ENCODE data around the gene TRIM67. TPM values are rescaled to one million over a fixed set of nuclear protein-coding genes. Genes with fewer than 3 reads are reported as not detected.

TRIM67 gene
- total and polyA plus RNA-seq, 4 donors = under 0.01 to 0.09 TPM; not detected in 2

DNA sequence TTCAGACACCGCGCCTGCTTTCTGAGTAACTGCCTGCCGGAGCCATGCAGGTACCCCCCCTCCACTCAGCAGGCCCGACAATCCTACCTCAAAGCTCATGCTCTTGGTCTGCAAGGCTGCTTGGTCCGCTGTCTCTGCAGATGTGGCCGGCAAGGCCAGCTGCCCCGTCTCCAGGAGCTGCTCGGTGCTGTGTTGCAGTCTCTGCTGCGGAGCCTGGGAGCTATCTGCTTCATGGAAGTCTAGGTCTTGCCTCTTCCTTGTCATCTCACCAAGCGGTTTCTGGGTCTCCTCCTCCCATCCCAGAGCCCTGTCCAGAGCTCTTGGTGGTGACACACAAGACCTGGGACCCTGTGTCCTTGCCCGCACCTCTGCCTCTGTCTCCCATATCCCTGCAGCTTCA is 55.2 kb downstream of the TRIM67 start:
- Histone ChIP-seq H3K27ac (ENCODE audit: low read depth in 1 of 2, low read length in 1 of 2) (no peak overlapping the region), H3K4me1 (ENCODE audit: control insufficient read depth in 5 of 5, insufficient read depth in 5 of 5, low read length in 5 of 5) (peaks cover 0 to 9% (median 0%) of the 10 kb centered on the region in 5 donors), H3K27me3 (ENCODE audit: control insufficient read depth in 3 of 3, insufficient read depth in 3 of 3, low read length in 2 of 3) (peaks cover 0 to 3% (median 0%) of the 10 kb centered on the region in 3 donors), H3K36me3 (ENCODE audit: control insufficient read depth in 4 of 4, insufficient read depth in 4 of 4, low read length in 4 of 4) (no peaks in the 10 kb centered on the region), H3K9me3 (ENCODE audit: control insufficient read depth in 4 of 4, insufficient read depth in 3 of 4, low read length in 3 of 4) (peaks cover 0 to 2% (median 0%) of the 10 kb centered on the region in 4 donors), H3K9ac (ENCODE audit: insufficient read depth in 1 of 2, low read length in 2 of 2) (no peak overlapping the region), H3K4me3 (no peak overlapping the region)
- TF ChIP-seq, protein P1, sequence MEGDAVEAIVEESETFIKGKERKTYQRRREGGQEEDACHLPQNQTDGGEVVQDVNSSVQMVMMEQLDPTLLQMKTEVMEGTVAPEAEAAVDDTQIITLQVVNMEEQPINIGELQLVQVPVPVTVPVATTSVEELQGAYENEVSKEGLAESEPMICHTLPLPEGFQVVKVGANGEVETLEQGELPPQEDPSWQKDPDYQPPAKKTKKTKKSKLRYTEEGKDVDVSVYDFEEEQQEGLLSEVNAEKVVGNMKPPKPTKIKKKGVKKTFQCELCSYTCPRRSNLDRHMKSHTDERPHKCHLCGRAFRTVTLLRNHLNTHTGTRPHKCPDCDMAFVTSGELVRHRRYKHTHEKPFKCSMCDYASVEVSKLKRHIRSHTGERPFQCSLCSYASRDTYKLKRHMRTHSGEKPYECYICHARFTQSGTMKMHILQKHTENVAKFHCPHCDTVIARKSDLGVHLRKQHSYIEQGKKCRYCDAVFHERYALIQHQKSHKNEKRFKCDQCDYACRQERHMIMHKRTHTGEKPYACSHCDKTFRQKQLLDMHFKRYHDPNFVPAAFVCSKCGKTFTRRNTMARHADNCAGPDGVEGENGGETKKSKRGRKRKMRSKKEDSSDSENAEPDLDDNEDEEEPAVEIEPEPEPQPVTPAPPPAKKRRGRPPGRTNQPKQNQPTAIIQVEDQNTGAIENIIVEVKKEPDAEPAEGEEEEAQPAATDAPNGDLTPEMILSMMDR (IDR thresholded peaks at IDR 0.05; ENCODE audit: control extremely low read depth, extremely low read depth) = no peak
- DNase-seq (no peak), ATAC-seq (ENCODE audit: insufficient read depth, low FRiP score) (no peak)
- WGBS, 2 donors = 91 to 92% methylated on average over 11 of the region's 11 CpGs

DNA sequence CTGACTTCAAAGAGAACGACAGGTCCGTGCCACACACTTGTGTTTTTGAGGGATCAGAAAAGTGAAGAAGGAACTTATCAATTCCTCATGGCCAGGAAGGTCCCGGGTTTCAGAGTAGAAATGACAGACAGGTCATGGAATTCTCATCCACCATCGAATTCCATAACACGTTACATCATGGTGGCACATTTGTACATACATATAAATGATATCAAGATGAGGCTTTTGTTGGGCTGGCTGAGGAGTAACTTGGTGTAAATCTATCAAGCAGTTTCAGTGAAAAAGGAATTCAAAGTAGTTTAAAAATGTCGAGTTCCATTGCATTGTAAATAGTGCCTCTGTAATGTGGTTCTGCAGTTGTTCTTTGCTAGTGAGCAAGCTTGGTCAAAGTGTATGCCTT is 56.2 kb downstream of the TRIM67 start:
- DNase-seq (no peak), ATAC-seq (ENCODE audit: insufficient read depth, low FRiP score) (no peak)
- 70 to 86% methylated on average over 6 of the region's 6 CpGs for WGBS, 2 donors
- no peak overlapping the region for H3K9ac ChIP-seq (ENCODE audit: insufficient read depth in 1 of 2, low read length in 2 of 2)
- H3K36me3 ChIP-seq (ENCODE audit: control insufficient read depth in 4 of 4, insufficient read depth in 4 of 4, low read length in 4 of 4) = peaks cover 0 to 4% (median 0%) of the 10 kb centered on the region in 4 donors
- H3K27ac ChIP-seq (ENCODE audit: low read depth in 1 of 2, low read length in 1 of 2) = no peak overlapping the region
- TF ChIP-seq, protein P1 (IDR thresholded peaks at IDR 0.05; ENCODE audit: control extremely low read depth, extremely low read depth) = no peak
- H3K4me1 ChIP-seq (ENCODE audit: control insufficient read depth in 5 of 5, insufficient read depth in 5 of 5, low read length in 5 of 5) = peaks cover 0 to 9% (median 0%) of the 10 kb centered on the region in 5 donors
- H3K9me3 ChIP-seq (ENCODE audit: control insufficient read depth in 4 of 4, insufficient read depth in 3 of 4, low read length in 3 of 4) = peaks cover 0 to 2% (median 0%) of the 10 kb centered on the region in 4 donors
- H3K4me3 ChIP-seq = no peak overlapping the region
- H3K27me3 ChIP-seq (ENCODE audit: control insufficient read depth in 3 of 3, insufficient read depth in 3 of 3, low read length in 2 of 3) = peaks cover 0 to 3% (median 0%) of the 10 kb centered on the region in 3 donors

DNA sequence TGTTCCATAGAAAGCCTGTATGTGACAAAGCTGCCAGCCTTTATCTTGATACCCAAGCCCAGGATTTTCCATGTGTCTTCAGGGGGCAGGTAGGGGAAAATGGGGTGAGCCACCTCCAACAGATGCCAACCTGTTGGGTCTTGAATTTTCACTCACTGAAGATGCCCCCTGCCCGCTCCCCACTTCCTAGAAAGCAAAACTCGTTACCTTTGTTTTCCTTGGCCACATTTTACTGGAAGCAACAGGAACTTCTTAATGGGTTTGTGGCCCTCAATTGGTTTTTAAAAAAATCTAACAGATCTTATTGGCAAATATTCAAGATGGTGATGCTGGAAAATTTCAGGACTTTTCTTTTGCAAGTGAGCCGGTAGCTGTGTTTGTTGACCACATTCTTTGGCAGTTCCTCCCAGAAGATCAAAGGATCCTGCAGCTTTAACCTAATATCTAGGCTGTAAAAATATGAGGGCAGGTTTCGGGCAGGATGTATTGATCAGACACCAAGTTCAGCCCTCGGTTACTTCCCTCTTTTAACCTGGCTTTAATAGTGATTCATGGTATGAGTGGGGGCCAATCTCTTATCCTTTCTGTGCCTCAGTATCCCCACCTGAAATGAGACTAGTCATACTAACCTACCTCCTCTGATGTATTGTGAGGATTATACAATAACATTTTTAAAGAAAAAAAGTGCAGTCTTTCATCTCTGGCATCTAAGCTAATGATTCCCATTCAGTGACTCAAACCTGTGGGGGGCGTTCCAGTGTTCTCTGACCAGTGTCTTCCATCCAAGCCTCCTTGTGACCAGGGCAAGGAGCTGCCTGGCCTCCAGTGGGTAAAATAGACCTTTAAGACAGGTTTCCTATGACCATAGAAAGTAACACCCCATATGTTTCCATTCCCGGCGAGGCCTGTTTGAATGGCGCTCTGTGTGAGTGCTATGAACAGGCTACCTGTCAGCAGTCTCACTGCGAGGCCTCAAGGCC is 57.9 kb downstream of the TRIM67 start:
- 78 to 87% methylated on average over 10 of the region's 10 CpGs for WGBS, 2 donors
- Histone ChIP-seq H3K36me3 (ENCODE audit: control insufficient read depth in 4 of 4, insufficient read depth in 4 of 4, low read length in 4 of 4) (peaks cover 0 to 7% (median 5%) of the 10 kb centered on the region in 4 donors), H3K9me3 (ENCODE audit: control insufficient read depth in 4 of 4, insufficient read depth in 3 of 4, low read length in 3 of 4) (peaks cover 0 to 2% (median 0%) of the 10 kb centered on the region in 4 donors), H3K4me1 (ENCODE audit: control insufficient read depth in 5 of 5, insufficient read depth in 5 of 5, low read length in 5 of 5) (peaks cover 0 to 9% (median 0%) of the 10 kb centered on the region in 5 donors), H3K9ac (ENCODE audit: insufficient read depth in 1 of 2, low read length in 2 of 2) (no peak overlapping the region), H3K27ac (ENCODE audit: low read depth in 1 of 2, low read length in 1 of 2) (no peak overlapping the region), H3K27me3 (ENCODE audit: control insufficient read depth in 3 of 3, insufficient read depth in 3 of 3, low read length in 2 of 3) (peaks cover 0 to 3% (median 0%) of the 10 kb centered on the region in 3 donors), H3K4me3 (no peak overlapping the region)
- DNase-seq = no peak
- no peak for ATAC-seq (ENCODE audit: insufficient read depth, low FRiP score)
- TF ChIP-seq, protein P1 (IDR thresholded peaks at IDR 0.05; ENCODE audit: control extremely low read depth, extremely low read depth) = no peak

Measured in lung (tissue), 12 donors.